ENCODE results near the gene KIAA1328.

KIAA1328 gene

DNA sequence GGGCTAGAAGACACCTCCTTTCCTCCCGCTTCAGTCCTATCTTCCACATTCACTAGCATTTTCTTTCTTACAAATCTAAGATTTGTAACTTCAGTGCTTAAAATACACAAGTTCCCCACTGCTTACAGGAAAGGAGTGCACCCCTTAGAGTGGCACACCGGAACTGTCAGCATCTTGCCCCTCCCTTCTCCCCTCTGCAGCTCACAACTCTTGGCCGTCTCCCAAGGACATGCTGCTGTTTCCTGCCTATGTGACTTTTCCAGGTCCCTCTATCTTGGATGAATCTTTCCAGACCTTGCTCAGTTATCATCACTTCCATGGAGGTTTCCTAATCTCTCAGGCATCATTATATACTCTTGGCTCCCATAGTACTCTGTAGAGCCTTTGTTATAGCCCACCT lies 401.8 kb downstream of the KIAA1328 start:
- no peak for DNase-seq

DNA sequence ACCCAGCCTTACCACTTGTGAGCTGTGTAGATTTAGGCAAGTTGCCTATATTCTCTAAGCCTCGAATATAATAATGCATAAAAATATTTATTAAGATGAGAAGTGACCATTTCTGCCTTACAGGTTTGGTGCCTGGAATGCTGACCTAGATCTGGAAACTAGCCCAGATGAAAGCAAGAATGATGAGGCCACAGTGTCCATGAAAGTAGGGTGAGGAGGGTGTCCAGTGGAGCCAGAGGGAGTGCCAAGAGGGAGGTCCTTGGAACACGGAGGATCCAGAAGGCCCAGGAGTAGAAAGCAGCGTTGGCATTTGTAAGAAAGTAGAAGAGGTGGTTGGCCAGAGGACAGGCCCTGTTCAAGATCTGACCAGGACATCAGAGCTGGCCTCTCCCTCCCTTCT lies 402.3 kb downstream of the KIAA1328 start:
- DNase-seq, result no peak

- DNase-seq, result no peak
Observed at GRCh38 chr18:37235583-37235982, 406.7 kb downstream of the KIAA1328 start.

- no peak for DNase-seq
Observed at GRCh38 chr18:37238282-37239108, 409.6 kb downstream of the KIAA1328 start.

DNA sequence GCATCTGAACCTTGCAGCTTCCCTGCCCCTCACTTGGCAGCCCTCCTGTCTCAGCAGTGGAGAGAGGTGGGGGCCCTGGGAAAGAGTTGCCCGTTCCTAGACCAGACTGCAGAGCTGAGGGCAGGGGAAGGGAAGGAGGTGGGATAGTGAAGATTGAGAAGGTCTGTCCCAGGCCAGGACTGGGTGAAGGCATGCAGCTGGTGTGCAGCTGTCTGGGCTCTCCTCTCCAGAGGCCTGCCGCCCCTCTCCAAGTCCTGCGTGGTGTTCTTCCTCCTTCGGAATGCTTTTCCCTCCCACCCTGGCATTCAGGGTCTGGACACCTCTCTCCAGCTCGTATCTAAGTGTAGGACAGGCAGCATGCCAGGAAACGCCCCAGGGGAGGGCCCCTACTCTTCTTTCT lies 413.2 kb downstream of the KIAA1328 start:
- DNase-seq, result no peak

DNA sequence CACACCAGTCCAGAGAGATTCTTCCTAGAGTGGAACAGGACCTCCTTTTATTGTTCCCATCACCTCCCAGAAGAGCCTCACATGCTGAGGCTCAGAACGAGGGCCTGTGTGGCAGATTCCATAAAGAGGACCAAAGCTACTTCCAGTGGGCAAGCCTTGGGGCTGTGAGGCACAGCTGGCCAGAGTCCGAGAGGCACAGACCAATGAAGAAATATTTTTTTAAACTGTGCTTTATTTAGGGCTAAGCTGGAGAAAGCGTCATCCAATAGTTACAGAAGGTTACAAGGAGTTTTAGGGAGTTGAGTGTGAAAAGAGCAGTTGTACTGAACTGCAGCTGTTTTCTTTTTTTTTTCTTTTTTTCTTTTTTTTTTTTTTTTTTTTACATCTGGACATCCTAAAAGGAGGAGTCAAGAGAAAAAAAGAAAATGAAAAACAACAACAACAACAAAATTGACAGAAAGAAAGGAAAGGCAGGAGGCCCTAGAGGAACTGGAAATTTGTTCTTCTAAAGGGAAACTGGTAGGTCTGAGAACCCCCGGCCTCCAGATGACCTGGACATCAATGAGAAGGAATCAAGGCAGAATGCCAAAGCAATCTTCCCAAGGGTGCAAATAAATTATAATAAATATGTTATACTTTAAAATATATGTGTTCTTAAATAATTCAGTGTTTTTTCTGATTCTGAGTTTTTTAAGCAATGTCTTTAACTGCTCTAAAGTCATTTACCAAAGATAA lies 414.1 kb downstream of the KIAA1328 start:
- DNase-seq, result no peak

GRCh38 chr18:37243741-37244140 lies 414.8 kb downstream of the KIAA1328 start:
- DNase-seq, result no peak

GRCh38 chr18:37244618-37245017 lies 415.7 kb downstream of the KIAA1328 start:
- DNase-seq, result no peak

- no peak for DNase-seq
Observed at GRCh38 chr18:37246779-37247340, 417.9 kb downstream of the KIAA1328 start.

- DNase-seq, result no peak
Observed at GRCh38 chr18:37247497-37248161, 418.7 kb downstream of the KIAA1328 start.

DNA sequence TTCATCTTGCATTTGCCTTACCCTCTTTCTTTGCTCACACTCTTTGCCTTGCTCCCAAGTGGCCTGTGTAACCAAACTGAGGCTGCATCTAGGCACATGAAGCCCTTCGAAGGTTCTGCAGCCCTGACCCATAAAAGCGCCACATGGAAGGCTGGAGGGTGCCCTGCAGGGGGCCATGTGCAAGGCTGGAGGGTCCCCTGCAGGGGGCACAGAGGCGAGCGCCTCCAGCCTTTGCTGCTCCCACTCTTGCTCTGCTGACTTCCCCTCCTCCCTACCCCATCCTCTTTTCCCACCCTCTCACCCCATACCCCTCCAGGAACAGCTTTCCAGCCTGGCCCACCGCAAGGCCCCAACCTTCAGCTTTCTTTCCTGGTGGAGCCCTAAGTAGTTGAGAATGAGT lies 419.4 kb downstream of the KIAA1328 start:
- no peak for DNase-seq

GRCh38 chr18:37249171-37249886 lies 420.4 kb downstream of the KIAA1328 start:
- no peak for DNase-seq

DNA sequence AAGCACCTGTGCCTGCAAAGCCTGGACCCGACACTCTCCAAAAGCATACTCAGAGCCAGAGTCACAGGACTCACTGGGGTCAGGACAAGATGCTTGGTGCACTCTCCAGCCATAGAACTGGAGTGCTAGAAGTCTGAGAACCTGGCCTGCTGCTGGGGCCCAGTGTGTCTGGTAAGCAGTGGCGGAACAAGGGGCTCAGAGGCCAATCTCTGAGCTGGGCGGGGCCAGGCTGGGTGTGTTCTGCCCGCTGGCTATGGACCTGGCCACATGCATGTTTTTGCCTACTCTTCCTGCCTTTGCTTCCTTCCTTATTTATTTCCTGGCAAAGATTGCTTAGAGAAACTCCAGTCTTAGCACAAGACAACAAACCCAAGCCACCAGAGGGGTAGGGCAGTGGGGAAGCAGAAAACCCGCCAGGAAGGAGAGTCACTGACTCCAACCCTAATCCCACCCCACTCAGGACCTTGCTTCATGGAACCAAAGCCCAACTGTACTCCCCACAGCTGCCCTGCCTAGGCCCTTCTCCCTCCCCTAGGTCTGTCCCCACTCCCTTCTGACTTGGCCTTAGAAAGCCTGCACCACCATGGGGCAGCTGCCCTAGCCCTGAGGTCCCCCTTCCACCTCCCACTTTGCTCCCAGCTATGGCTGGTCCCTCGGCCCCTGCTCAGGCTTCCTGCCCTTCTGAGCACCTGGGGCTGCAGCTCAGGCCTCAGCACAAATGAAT lies 421.1 kb downstream of the KIAA1328 start:
- no peak for DNase-seq

GRCh38 chr18:37251679-37252078 lies 422.8 kb downstream of the KIAA1328 start:
- no peak for DNase-seq

GRCh38 chr18:37252342-37252741 lies 423.4 kb downstream of the KIAA1328 start:
- DNase-seq, result no peak

DNA sequence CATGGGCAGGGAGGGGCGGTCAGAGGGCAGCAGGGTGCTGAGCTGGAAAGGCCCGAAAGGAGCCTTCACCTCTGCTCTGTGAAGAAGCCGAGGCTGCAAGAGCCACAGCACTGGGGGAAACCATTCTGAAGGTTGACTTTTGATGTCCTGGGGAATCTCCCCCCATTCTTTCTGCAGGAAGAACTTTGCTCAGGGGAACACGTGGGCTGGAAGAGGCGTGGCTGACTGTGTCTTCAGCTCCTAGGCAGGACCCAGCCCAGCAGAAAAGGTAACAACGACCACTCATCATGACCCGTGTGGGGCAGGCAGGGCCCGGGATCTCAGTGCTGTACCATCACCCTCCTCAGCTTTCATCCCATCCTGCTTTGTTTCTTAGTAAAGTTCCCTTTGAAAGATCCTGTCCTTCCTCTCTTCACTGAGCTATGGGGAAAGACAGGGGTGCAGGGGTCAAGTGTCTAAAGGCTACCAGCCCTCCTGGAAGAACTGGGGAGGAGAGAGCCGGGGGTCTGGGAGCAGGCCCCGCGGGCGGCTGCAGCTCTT lies 424.0 kb downstream of the KIAA1328 start:
- no peak for DNase-seq

DNA sequence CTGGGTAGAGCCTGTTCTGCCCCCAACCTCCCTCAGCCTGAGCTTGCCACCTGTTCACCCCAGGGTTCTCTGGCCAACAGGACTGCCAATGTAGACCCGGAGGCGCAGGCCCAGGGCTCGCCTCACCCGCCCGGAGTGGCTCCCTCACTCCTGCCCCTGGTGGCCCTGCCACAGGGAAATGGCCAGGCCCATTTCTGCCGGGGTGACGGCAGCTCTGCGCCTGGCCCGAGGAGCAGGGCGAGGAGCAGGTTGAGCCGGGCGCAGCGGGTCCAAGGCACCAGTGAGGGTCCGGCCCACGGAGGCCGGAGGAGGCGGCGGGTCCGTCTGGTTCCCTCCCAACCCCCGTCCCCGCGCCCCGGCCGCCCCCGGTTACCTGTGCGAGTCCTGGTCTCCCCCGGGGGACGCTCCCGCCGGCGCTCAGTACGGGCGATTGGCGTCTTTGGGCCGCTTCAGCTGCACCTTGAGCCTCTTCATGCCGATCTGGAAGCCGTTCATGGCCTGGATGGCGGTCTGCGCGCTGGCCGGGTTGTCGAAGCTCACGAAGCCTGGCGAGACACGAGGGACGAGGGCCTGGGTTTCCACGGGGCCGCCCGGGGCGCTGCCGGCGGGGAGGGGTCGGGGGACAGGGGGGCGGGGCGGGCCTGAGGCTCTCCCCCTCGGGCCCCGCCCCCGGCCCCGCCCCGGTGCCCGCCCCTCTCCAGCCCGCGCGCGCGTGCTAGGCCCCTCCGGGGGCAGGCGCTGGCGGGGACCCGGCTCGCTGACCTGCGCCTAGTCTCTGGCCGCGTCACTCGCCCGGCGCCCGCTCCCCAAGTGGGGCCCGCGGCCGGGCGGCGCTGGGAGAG lies 424.7 kb downstream of the KIAA1328 start:
- DNase-seq, result no peak

DNA sequence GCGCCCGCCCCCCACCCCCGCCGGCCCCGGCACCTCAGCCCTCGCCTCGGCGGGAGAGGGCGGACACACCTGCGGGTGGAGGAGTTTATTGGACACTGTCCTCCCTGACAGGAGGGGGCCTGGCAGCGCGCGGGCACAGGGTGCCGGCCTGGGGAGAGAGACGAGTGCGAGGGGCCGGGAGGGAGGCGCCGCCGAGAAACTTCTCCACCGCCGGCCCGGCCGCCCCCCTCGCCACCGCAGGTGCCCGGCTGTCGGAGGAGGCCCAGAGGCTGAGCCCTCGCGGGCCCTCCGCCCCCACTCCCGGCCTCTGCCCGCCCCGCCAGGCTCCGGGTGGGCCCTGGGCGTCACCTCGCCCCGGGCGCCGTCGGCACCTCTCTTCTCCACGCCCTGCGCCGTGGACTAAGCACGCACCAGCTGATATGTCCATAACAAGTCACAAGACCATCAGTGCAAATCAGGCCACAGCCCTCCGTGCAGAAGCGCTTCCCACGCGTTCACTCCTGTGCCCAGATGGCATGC lies 425.4 kb downstream of the KIAA1328 start:
- no peak for DNase-seq

DNA sequence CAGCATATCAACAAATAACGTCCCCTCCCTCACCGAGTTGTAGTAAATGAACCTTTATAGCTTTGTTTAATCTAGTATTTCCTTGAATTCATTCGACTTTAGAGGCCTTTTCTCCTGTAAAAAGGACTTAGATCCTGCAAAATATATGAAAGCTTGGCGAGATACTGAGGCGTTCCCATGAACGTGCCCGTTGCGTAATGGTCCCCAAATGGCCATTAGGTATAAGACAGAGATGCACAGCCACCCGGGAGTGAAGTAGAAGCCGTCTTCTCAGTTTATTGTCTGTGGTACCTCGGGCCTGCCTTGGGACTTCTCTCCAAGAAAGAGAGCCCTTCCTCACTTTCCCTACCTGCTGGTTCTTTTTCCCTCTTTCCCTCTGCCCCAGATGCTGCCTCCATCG lies 426.0 kb downstream of the KIAA1328 start:
- DNase-seq, result no peak

- no peak for DNase-seq
Observed at GRCh38 chr18:37258131-37258530, 429.2 kb downstream of the KIAA1328 start.

DNA sequence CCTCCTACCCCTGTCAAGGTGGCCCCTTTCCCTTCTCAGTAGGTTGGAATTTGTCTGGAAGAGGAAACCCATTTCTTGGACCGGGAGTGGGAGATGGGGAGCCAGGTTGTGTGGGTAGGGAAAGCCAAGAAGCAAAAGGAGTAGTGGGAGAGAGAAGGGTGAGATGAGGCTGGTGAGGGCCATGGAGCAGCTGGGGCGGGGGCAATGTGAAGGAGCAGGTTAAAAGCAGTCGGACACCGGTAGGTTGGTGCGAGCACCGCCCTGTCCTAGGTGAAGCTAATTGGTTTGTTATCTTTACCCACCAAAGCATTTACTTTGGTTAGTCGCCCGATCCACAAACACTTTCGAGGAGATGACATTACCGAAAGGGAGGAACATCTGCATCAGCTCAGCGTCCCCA lies 429.9 kb downstream of the KIAA1328 start:
- DNase-seq, result no peak
